OCI-LY7 (cell line): ENCODE data around the gene SND1. TPM values are rescaled to one million over a fixed set of nuclear protein-coding genes. Genes with fewer than 3 reads are reported as not detected.
"Not testable (repeated sequence)": the region's sequence is repeated elsewhere in the genome, so short reads cannot be mapped to it uniquely, and the experiment has no call there.

Experiments
- BruUV-seq: library from RNA; stranded (reverse); fragments of 400-500 nt; replicated peaks from 2 replicates; lab custom pipeline; 2021; lab: Mats Ljungman, UMichigan
- CTCF ChIA-PET: fragments of 300-600 bp; sonication (Branson Sonifier 250); formaldehyde crosslinking; loops from one replicate; lab custom pipeline; 2022; ENCODE audit warnings: antibody characterized with exemption; ENCODE audit not compliant: unreplicated experiment; lab: Charles Lee
- POLR2A ChIA-PET: fragments of 300-600 bp; sonication (Branson Sonifier 250); formaldehyde crosslinking; loops from one replicate; lab custom pipeline; 2022; ENCODE audit warnings: antibody characterized with exemption; lab: Charles Lee
- DNase-seq: peaks from one replicate; pipeline ENCODE4 v3.0.0-alpha.2; 2015; ENCODE audit warnings: low spot score
- H2AFZ ChIP-seq: fragments of 200-600 bp; sonication (generic), shearing (Covaris generic); 2 replicates; pipeline ENCODE4 v1.6.1; 2014; ENCODE audit warnings: mild to moderate bottlenecking, antibody characterized with exemption, low read length, moderate library complexity
- H3K27ac ChIP-seq: fragments of 200-600 bp; sonication (generic); 2 replicates; pipeline ENCODE4 v1.5.1; 2014; ENCODE audit warnings: mixed run types, low read depth, mild to moderate bottlenecking, moderate library complexity, low read length, inconsistent platforms; ENCODE audit not compliant: poor library complexity, severe bottlenecking
- H3K36me3 ChIP-seq: fragments of 200-600 bp; sonication (generic); 2 replicates; pipeline ENCODE4 v1.6.1; 2014; ENCODE audit warnings: mild to moderate bottlenecking, antibody characterized with exemption, low read length, moderate library complexity, mixed read lengths; ENCODE audit not compliant: insufficient read depth
- H3K4me1 ChIP-seq: fragments of 200-600 bp; sonication (generic); 2 replicates; pipeline ENCODE4 v1.5.1; 2014; ENCODE audit warnings: mild to moderate bottlenecking, low read length; ENCODE audit not compliant: insufficient read depth, poor library complexity, severe bottlenecking
- H3K4me2 ChIP-seq: fragments of 200-600 bp; sonication (generic); 2 replicates; pipeline ENCODE4 v1.6.1; 2014; ENCODE audit warnings: mild to moderate bottlenecking, low read length
- H3K4me3 ChIP-seq: fragments of 200-600 bp; sonication (generic); 2 replicates; pipeline ENCODE4 v1.5.1; 2014; ENCODE audit warnings: mild to moderate bottlenecking, low read depth, low read length; ENCODE audit not compliant: poor library complexity, severe bottlenecking
- H3K79me2 ChIP-seq: fragments of 200-600 bp; sonication (generic); 2 replicates; pipeline ENCODE4 v1.6.1; 2016; ENCODE audit warnings: low read depth, mild to moderate bottlenecking, low read length, moderate library complexity, mixed read lengths; ENCODE audit not compliant: insufficient read depth
- H3K9me2 ChIP-seq: fragments of 200-600 bp; sonication (generic); 2 replicates; pipeline ENCODE4 v1.6.1; 2016; ENCODE audit warnings: mild to moderate bottlenecking, low read length, mixed read lengths; ENCODE audit not compliant: insufficient read depth
- H3K9me3 ChIP-seq: fragments of 200-600 bp; sonication (generic); 2 replicates; pipeline ENCODE4 v1.6.1; 2014; ENCODE audit warnings: mild to moderate bottlenecking, mixed run types, low read length, mixed read lengths
- H4K20me1 ChIP-seq: fragments of 200-600 bp; sonication (generic); 2 replicates; pipeline ENCODE4 v1.6.1; 2014; ENCODE audit warnings: mild to moderate bottlenecking, antibody characterized with exemption, low read length, moderate library complexity, mixed read lengths; ENCODE audit not compliant: insufficient read depth
- EZH2phosphoT487 ChIP-seq: fragments of 200-600 bp; sonication (generic); IDR thresholded peaks from 2 replicates; pipeline ENCODE4 v1.6.1; 2018; ENCODE audit warnings: low read depth, borderline replicate concordance, mild to moderate bottlenecking, mixed run types, antibody characterized with exemption, low read length, moderate library complexity, mixed read lengths
- intact Hi-C: fragments of 100-400 bp; cut with micrococcal nuclease; formaldehyde crosslinking; loops from one replicate; pipeline ENCODE4 v1.10.0; 2022; ENCODE audit not compliant: unreplicated experiment
- total RNA-seq, 2 experiments: library from RNA; depleted of rRNA in 1 of 2; stranded (reverse); fragments of >200 nt in 1 of 2; shearing (Covaris generic) in 1 of 2; gene quantifications; 2 replicates each; pipeline ENCODE4 v1.2.3, GENCODE V29; 2014 to 2022
- TF ChIP-seq, protein P1 (sequence below): fragments of 200-600 bp; sonication (generic); conservative IDR thresholded peaks from 2 replicates; pipeline ENCODE4 v1.5.1; 2014; ENCODE audit warnings: mild to moderate bottlenecking, antibody characterized with exemption, low read length, moderate library complexity, mixed read lengths

The SND1 gene
- total RNA-seq, 2 experiments from 2014 or later = 111 to 221 TPM

DNA sequence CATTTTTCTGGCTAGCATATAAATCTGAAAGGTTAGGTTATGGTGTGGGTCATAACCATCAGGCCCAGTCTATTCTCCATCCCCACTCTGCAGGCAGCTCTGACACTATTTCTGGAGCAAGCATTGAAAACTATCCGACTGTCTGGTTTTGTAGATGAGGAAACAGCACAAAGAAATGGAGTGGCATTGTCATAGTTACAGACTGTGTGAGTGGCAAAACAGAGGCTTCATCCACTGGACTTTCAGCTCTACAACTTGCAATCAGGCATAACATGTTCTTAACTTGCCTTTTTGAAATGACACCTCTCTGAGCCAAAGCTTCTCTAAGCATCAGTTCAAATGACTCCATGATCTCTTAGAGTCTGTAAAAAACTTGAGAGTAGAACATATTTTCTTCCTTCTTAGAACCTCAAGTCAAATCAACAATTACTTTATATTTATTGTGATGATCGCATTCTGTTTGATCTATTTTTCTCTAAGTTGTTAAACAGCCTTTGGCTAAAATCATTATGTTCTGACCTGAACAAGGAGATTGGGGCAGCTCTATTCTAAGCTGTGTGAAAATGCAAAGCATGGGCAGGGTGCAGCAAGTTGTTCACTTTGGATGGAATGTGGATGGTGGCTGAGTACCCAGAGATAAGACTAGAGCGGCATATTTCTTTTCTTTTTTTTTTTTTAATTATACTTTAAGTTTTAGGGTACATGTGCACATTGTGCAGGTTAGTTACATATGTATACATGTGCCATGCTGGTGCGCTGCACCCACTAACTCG lies 310.8 kb downstream of the SND1 start:
- no peaks in the 10 kb centered on the region for H4K20me1 ChIP-seq
- POLR2A ChIA-PET = interaction anchor here (1.6 kb wide), 1 partner anchor 11 kb away, joined by 3 read pairs; no protein-coding TSS in a partner anchor
- CTCF ChIA-PET = no interaction called here
- no peak overlapping the region for H2AFZ ChIP-seq
- H3K4me2 ChIP-seq = no peak overlapping the region
- TF ChIP-seq EZH2phosphoT487 = no peak
- TF ChIP-seq, protein P1, sequence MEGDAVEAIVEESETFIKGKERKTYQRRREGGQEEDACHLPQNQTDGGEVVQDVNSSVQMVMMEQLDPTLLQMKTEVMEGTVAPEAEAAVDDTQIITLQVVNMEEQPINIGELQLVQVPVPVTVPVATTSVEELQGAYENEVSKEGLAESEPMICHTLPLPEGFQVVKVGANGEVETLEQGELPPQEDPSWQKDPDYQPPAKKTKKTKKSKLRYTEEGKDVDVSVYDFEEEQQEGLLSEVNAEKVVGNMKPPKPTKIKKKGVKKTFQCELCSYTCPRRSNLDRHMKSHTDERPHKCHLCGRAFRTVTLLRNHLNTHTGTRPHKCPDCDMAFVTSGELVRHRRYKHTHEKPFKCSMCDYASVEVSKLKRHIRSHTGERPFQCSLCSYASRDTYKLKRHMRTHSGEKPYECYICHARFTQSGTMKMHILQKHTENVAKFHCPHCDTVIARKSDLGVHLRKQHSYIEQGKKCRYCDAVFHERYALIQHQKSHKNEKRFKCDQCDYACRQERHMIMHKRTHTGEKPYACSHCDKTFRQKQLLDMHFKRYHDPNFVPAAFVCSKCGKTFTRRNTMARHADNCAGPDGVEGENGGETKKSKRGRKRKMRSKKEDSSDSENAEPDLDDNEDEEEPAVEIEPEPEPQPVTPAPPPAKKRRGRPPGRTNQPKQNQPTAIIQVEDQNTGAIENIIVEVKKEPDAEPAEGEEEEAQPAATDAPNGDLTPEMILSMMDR = no peak
- H3K4me3 ChIP-seq = no peak overlapping the region
- no peaks in the 10 kb centered on the region for H3K4me1 ChIP-seq
- no peak overlapping the region for H3K27ac ChIP-seq
- H3K36me3 ChIP-seq = peaks cover 10% of the 10 kb centered on the region
- H3K9me3 ChIP-seq = no peaks in the 10 kb centered on the region
- intact Hi-C loops = no loop called here
- no peak for DNase-seq
- BruUV-seq = no TSS peak
- H3K79me2 ChIP-seq = no peaks in the 10 kb centered on the region
- no peaks in the 10 kb centered on the region for H3K9me2 ChIP-seq

DNA sequence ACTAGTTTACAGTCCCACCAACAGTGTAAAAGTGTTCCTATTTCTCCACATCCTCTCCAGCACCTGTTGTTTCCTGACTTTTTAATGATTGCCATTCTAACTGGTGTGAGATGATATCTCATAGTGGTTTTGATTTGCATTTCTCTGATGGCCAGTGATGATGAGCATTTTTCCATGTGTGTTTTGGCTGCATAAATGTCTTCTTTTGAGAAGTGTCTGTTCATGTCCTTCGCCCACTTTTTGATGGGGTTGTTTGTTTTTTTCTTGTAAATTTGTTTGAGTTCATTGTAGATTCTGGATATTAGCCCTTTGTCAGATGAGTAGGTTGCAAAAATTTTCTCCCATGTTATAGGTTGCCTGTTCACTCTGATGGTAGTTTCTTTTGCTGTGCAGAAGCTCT lies 311.9 kb downstream of the SND1 start:
- CTCF ChIA-PET, POLR2A ChIA-PET, H3K4me1 ChIP-seq, H3K9me3 ChIP-seq, H3K79me2 ChIP-seq, H2AFZ ChIP-seq, H3K27ac ChIP-seq, H3K36me3 ChIP-seq, H3K9me2 ChIP-seq, H3K4me2 ChIP-seq, BruUV-seq, intact Hi-C loops, H3K4me3 ChIP-seq, H4K20me1 ChIP-seq, DNase-seq: not testable (repeated sequence)

DNA sequence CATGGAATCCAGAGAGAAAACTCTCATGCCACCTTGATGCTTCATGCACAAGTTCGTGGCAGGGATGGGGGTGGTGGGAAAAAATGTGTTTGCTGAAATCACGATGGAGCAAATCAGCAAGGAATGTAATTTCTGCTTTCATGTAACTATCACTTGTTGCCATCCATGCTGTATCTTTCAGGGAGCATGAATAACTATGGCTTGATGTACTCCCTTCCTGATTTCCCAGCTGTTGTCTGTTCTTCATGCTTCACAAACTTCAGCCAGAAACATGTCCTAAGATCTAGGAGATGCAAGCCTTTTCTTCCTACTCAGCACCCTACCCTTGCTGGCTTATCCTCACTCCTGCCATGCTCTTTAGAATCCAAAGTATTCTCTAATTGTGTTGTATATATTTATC lies 315.3 kb downstream of the SND1 start:
- TF ChIP-seq, protein P1 = no peak
- TF ChIP-seq EZH2phosphoT487 = no peak

More for the DNA sequence above, 315.3 kb downstream of the SND1 start:
- no peak overlapping the region for H3K4me2 ChIP-seq
- no TSS peak for BruUV-seq
- ChIA-PET CTCF (no interaction called here), POLR2A (interaction anchor here (1.3 kb wide), 1 partner anchor 13 kb away, joined by 3 read pairs; no protein-coding TSS in a partner anchor)
- H2AFZ ChIP-seq = no peak overlapping the region
- no peaks in the 10 kb centered on the region for H3K9me3 ChIP-seq
- intact Hi-C loops = no loop called here
- DNase-seq = no peak
- H3K36me3 ChIP-seq = no peaks in the 10 kb centered on the region; the same call in 1 of the 2 replicates
- H3K9me2 ChIP-seq = no peaks in the 10 kb centered on the region
- H4K20me1 ChIP-seq = no peaks in the 10 kb centered on the region
- no peak overlapping the region for H3K4me3 ChIP-seq
- H3K27ac ChIP-seq = no peak overlapping the region
- H3K79me2 ChIP-seq = no peaks in the 10 kb centered on the region
- H3K4me1 ChIP-seq = no peaks in the 10 kb centered on the region
